ENCODE measurements around the gene VEGFA. TPM values are rescaled to one million over a fixed set of nuclear protein-coding genes. Genes with fewer than 3 reads are reported as not detected.

VEGFA gene
- total RNA-seq, 6 donors from 2014 or later: 129 to 564 (median 261) TPM

DNA sequence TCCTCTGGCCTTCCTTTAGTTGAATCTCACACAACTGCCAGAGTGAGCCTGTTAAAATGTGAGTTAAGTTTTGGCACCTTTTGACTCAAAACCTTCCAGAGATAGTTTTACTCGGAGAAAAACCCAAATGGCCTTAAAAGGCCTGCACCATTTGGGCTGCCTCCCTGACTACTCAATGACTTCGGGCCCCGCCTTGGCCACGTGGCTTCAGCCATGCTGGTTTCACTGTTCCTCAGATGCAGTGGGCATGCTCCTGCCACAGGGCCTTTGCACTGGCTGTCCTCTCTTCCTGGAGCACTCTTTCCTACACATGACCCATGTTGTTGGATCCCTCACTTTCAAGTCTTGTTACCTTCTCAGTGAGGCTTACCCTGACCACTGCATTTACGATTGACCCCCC, 18.3 kb downstream of the VEGFA start:
- Histone ChIP-seq H3K27me3 (no peaks in the 10 kb centered on the region), H3K27ac (no peak overlapping the region), H3K36me3 (peaks cover 3 to 35% (median 21%) of the 10 kb centered on the region in 4 donors), H3K9me3 (no peaks in the 10 kb centered on the region), H3K4me3 (no peak overlapping the region), H3K4me1 (no peaks in the 10 kb centered on the region)
- TF ChIP-seq POLR2A (IDR thresholded peaks at IDR 0.05) (no peak), EP300 (IDR thresholded peaks at IDR 0.05) (no peak), POLR2AphosphoS5 (IDR thresholded peaks at IDR 0.05) (no peak)
- TF ChIP-seq, protein P1, sequence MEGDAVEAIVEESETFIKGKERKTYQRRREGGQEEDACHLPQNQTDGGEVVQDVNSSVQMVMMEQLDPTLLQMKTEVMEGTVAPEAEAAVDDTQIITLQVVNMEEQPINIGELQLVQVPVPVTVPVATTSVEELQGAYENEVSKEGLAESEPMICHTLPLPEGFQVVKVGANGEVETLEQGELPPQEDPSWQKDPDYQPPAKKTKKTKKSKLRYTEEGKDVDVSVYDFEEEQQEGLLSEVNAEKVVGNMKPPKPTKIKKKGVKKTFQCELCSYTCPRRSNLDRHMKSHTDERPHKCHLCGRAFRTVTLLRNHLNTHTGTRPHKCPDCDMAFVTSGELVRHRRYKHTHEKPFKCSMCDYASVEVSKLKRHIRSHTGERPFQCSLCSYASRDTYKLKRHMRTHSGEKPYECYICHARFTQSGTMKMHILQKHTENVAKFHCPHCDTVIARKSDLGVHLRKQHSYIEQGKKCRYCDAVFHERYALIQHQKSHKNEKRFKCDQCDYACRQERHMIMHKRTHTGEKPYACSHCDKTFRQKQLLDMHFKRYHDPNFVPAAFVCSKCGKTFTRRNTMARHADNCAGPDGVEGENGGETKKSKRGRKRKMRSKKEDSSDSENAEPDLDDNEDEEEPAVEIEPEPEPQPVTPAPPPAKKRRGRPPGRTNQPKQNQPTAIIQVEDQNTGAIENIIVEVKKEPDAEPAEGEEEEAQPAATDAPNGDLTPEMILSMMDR (IDR thresholded peaks at IDR 0.05): no peak
- ATAC-seq (ENCODE audit: low FRiP score in 2 of 2) (no peak), DNase-seq (no peak)
- WGBS, 2 donors: 91 to 92% methylated on average over 5 of the region's 5 CpGs

DNA sequence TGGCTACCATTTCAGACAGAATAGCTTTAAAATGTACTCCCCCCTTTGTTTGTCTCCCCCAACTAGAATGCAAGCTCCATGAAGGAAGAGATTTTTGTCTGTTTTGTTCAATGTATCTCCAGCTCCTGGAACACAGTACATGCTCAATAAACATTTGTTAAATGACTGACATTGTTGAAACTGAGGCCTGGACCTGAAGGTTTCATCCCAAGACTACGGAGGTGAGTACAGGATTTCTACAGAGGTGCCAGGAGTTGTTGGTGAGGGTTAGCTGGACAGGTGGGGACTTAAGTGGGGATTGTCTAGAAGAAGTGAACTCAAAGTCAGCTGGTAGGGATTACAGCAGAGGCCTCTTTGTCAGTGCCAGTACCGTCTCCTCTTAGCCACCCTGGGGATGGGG, 19.4 kb downstream of the VEGFA start:
- TF ChIP-seq POLR2A (IDR thresholded peaks at IDR 0.05) (no peak), POLR2AphosphoS5 (IDR thresholded peaks at IDR 0.05) (no peak)
- TF ChIP-seq, protein P1 (IDR thresholded peaks at IDR 0.05): no peak
- ATAC-seq (ENCODE audit: low FRiP score in 2 of 2): peak in 1 of 2 donors; percentile 5
- Histone ChIP-seq H3K27me3 (no peaks in the 10 kb centered on the region), H3K27ac (peak overlapping the region in 2 of 4 donors; percentile 23 to 49), H3K4me3 (no peak overlapping the region), H3K9me3 (no peaks in the 10 kb centered on the region), H3K4me1 (no peaks in the 10 kb centered on the region), H3K36me3 (peaks cover 3 to 23% (median 10%) of the 10 kb centered on the region in 4 donors)
- WGBS, 2 donors: 82 to 91% methylated on average over 2 of the region's 2 CpGs
- no peak for DNase-seq

DNA sequence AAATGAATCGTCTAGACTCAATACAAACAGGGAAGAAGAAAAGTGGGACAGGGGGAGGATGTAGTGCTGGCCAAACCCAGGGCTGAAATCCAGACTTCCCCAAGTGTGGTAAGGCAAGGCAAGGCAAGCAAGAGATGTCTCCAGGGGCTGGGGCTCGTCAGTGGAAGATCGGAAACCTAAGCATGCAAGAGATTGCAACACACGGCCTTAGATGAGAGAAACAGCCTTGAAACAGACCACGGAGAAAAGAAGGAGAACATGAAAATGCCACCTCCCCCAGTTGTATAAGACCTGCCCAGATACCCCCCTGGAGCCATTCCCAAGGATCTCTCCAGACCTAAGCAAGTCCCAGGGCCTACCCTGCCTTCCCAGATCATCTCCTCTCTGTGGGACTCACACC, 20.0 kb downstream of the VEGFA start:
- Histone ChIP-seq H3K36me3 (peaks cover 2 to 18% (median 6%) of the 10 kb centered on the region in 4 donors), H3K27ac (peak overlapping the region; percentile 6 to 49 (median 26)), H3K9me3 (no peaks in the 10 kb centered on the region), H3K4me1 (no peaks in the 10 kb centered on the region), H3K27me3 (no peaks in the 10 kb centered on the region), H3K4me3 (no peak overlapping the region)
- TF ChIP-seq EP300 (IDR thresholded peaks at IDR 0.05) (no peak), POLR2A (IDR thresholded peaks at IDR 0.05) (no peak), POLR2AphosphoS5 (IDR thresholded peaks at IDR 0.05) (peak in 1 of 2 donors; percentile 16)
- TF ChIP-seq, protein P1 (IDR thresholded peaks at IDR 0.05): no peak
- ATAC-seq (ENCODE audit: low FRiP score in 2 of 2) (peak in 1 of 2 donors; percentile 89), DNase-seq (peak in 1 of 2 donors; percentile 63)
- 39 to 55% methylated on average over 5 of the region's 5 CpGs for WGBS, 2 donors

DNA sequence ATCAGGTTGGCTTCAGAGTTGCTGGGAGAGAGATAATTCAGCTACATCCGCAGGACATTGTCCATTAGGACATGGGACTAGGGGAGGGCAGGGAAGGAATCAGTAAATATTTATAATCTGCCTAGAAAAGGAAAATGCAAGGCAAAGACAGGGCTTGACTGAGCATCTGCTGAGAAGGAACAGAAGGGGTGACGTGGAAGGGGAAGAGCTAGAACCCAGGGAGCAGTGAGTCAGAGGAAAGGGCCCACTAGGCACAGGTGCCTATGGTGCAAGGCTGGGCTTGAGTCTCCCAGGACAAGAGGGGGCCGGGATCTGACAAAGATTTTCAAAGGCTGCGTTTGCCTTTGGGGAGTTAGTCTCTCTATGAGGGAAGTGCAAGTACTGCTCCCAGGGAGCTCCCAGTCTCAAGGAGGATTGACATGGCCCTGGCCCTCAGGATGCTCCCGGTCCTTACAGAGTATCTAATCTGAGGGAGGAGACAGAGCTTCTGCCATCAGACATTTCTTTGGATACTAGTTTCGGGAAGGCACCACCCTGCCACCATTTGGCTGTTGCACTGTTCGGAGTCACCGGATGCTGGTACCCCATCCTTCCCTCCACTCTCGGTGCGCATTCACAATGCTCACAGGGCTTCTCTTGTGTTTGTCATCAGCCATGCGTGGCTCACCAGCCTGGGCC, 21.9 kb downstream of the VEGFA start:
- no peaks in the 10 kb centered on the region for H3K9me3 ChIP-seq
- no peak overlapping the region for H3K4me3 ChIP-seq
- DNase-seq: no peak
- H3K4me1 ChIP-seq: no peaks in the 10 kb centered on the region
- H3K27ac ChIP-seq: no peak overlapping the region
- no peak for ATAC-seq (ENCODE audit: low FRiP score in 2 of 2)
- TF ChIP-seq EP300 (IDR thresholded peaks at IDR 0.05) (no peak), POLR2A (IDR thresholded peaks at IDR 0.05) (no peak), POLR2AphosphoS5 (IDR thresholded peaks at IDR 0.05) (no peak)
- TF ChIP-seq, protein P1 (IDR thresholded peaks at IDR 0.05): no peak
- no peaks in the 10 kb centered on the region for H3K27me3 ChIP-seq
- H3K36me3 ChIP-seq: no peaks in the 10 kb centered on the region
- WGBS, 2 donors: 73 to 79% methylated on average over 11 of the region's 11 CpGs
